GM21737 (cell line): Measurements from ENCODE around the gene SNX33.
"Not testable (repeated sequence)": the region's sequence is repeated elsewhere in the genome, so short reads cannot be mapped to it uniquely, and the experiment has no call there.

Experiments used
- ATAC-seq: cut with Tn5 transposase; IDR thresholded peaks from one replicate; pipeline ENCODE4 v1.9.1; 2021; ENCODE audit warnings: mild to moderate bottlenecking, moderate library complexity; ENCODE audit not compliant: unreplicated experiment

Gene SNX33

DNA sequence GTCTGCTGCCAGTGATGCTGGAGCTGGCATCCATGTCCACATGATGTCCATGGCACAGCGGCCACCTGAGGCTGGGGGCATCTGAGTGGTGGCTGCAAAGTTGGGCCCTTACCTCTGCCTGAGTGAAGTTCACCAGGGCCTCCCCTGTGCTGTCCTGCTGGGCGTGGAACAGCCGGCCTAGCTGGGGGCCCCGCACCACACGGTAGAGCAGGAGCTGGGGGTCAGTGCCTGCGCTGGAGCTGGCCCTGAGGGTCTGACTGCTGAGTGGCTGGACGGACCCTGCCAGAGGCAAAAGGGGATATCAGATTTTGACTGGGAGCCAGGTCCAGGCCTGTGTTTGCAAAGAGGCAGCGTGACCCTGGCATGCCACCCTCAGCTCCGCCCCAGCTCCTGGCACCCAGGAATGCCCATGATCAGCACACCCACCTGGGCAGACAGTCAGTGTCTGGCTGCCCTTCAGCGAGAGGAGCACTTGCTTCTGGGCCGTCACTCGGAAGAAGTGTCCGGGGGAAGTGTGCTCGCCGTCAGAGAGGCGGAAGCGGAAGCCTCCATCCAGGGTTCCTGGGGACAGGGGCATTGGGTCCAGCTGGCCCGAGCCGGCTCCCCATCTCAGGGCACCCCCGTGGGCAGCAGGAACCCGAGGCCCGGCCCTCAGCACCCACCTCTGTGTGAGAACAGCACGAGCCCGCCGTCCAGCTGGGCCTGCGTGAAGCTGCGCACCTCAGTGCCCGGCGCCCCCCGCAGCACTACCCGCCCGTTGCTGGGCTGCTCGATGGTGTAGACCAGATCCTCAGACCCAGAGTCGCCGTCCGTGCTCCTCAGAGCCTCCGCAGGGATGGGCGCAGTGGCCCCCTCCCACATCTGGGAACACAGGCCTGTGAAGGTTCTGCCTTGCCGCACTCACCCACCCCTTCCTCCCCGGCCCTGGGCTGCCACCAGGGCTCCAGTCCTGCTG is 34.7 kb downstream of the SNX33 start:
- no peak for ATAC-seq

DNA sequence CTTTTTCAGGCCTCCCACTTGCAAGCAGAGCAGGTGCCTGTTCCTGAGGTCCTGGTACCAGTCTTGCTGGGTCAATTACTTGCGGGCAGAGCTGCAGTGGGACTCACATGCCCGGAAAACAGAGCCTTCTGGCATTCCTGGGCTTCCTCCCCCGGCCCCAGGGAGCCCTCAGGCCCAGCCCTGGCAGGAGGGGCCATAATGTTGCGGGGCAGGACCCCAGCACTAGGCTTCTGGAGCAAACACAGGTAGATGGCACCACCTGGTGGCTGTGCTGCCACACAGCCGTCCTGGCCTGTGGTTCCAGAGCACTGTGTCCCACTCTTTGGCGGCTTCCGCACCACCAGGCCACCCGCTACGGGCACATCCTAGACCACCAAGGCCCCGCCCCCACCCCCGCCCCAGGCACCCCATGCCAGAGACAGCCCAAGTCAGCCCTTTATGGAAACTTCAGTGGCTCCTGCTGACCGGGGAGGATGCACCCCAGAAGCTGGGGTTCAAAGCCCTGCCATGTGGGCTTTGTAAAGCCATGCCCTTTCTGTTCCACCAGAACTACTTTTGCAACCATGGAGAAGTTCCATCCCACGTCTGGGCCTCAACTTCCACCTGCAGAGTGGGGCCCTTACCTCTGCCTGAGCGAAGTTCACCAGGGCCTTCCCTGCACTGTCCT is 36.1 kb downstream of the SNX33 start:
- ATAC-seq: not testable (repeated sequence)

DNA sequence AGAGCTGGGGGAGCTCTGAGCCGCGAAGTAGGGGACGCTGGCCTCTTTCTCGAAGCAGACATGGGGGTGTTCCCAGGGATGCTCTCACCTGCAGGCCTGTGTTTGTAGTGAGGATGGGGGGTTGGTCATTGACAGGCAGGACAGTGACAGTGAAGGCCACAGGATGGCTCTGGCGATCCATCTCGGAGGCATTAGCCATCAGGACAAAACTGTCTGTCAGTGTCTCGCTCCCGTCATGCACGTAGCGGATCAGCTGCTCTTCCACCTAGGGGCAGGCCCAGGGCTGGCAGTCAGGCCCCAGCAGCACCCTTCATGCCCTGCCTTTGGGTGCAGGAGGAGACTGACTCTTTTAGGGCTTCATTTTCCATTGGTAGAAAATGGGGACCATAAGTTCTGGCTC is 36.9 kb downstream of the SNX33 start:
- no peak for ATAC-seq

DNA sequence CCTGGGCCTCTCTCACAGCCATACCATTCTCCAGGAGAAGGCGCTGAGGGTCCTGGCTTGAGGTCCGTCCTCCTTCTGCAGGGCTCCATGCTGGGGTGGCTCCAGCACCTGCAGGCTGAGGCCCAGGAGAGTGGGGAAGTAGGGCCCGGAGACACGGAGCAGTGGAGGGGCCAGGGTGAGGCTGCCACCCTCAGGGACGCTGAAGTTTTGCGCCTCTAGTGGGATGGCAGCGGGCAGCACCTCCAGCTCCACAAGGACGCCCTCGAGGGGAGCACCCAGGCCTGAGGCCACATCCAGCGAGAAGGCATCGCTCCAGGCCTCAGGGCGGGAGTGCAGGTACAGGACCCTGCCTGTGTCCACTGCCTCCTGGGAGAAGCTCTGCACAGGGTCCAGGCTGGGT is 37.5 kb downstream of the SNX33 start:
- no peak for ATAC-seq

DNA sequence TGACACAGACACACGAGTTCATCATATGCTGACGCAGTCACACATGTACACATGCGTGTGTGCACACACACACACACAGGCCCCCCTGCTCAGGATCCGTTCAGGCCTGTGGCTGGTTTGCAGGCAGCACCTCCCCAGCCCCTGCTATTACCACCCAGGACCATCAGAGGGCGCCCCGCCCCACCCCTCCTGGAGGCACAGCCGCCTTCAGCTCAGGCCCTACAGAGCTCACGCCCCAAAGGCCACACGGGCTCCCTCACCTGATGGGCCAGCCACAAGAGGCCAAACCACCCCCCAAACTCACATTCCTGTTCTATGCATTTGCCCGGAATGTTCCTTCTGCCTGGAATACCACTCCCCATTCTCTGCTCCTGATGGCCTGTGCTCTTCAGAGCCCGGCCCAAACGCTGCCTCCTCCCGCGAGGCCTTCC is 38.5 kb downstream of the SNX33 start:
- ATAC-seq: not testable (repeated sequence)

DNA sequence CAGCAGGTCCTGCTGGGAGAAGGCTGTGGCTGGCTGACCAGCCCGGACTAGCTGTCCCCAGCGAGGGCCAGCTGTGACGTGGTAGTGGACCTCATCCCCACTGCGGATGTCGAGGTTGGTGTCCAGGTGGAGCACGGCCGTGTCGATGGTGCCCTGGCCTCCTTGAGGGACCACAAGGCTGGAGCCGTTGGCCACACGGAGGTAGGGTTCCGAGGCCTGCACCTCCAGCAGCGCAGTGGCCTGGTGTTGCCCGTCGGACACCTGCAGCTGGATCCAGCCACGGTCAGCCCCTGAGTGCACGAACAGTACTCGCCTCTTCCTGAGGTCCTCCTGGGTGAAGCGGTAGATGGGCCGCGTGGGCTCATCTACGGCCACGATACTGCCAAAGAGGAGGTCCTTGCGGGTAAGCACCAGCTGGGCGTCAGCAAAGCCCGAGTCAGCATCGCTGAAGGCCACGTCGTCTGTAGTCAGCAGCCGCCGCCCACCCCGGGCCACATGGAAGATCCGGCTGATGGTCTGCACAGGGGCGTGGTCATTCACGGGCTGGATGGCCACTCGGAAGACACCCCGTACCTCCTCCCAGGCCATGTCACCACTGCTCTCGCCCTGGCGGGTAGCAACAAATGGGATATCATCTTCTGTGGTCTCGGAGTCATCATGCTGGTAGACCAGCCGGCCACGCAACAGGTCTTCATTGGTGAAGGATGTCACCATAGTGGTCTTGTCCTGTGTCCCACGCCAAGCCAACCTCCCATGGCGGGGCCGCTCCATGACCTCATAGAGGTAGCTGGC is 40.0 kb downstream of the SNX33 start:
- no peak for ATAC-seq

DNA sequence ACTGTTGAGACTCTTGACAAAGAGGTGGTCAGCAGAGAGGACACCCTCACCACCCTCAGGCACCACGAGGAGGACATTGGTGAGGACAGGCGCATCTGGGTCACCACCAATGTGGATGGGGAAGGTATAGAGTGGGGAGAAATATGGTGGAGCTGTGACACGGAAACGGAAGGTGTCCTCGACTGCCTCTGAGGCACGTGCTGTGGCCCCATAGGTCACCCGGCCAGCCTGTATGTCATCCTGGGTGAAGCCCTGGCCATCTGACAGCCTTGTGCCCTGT is 40.5 kb downstream of the SNX33 start:
- ATAC-seq: no peak

DNA sequence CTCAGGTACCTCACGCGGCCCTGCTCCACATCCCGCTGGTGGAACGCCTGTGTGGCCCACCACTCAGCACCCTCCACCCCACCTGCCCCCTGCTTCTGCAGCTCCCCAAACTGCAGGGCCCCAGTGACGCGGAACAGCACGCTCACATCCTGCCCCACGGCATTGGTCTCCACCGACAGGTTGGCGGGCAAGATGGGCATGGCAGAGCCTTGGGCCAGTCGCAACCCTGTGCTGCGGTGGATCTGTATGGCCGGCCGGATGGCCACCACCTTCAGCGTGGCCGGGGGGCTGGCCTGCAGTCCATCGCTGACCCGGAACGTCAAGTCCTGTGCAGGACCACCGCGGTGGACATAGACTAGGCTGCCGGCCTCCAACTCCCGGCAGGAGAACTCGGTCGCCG is 41.1 kb downstream of the SNX33 start:
- ATAC-seq: no peak

DNA sequence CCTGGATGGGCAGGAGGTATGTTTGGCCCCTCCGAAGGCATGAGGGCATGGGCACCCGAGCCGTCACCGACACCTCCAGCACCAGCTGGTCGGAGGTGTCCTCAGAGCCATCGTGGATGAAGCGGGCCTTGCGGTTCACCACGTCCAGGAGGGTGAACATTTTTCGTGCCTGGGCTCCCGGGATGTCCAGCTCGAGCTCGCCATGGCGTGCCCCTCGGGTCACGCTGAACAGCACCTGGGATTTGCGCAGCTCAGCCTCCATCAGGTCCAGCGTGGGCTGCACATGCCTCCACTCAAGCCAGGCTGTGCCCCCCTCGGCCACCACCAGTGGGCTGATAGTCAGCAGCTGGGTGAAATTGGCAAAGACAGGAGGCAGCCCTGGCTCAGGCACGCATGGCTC is 41.7 kb downstream of the SNX33 start:
- ATAC-seq: not testable (repeated sequence)

DNA sequence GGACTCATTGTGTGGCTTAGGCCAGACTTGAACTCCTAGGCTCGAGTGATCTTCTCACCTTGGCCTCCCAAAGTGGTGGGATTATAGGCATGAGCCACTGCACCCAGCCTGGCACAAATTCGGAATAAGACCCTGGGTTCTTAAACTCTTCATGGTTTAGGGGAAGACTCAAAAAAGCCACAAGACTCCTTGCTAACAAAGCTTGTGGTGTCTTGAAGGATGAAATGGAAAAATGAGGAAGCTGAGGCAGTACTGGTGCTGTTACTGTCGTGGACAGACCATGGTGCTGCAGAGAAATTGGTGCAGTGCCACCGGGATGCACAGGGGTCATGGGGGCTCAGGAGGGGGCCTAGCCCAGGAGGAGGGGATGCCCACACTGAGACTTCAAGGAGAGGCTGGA is 44.6 kb downstream of the SNX33 start:
- not testable (repeated sequence) for ATAC-seq

DNA sequence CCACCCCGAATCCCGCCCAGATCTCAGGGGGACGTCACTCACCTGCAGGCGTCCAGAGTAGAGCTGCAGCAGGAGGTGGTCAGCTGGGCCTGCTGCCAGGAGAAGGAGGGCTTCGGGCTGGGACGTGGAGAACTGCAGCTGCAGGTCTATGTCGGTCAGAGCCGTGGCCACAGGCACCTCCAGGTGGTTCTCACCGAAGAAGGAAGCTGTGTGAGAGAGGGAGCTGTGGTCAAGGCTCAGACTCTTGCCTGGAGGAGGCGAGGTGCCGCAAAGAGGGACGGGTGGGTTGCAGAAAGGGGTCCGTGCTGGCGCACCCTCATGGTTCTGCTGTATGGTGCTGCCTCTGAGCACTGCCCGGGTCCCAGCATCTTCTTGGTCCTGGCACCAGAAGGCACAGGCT is 45.3 kb downstream of the SNX33 start:
- ATAC-seq: not testable (repeated sequence)

DNA sequence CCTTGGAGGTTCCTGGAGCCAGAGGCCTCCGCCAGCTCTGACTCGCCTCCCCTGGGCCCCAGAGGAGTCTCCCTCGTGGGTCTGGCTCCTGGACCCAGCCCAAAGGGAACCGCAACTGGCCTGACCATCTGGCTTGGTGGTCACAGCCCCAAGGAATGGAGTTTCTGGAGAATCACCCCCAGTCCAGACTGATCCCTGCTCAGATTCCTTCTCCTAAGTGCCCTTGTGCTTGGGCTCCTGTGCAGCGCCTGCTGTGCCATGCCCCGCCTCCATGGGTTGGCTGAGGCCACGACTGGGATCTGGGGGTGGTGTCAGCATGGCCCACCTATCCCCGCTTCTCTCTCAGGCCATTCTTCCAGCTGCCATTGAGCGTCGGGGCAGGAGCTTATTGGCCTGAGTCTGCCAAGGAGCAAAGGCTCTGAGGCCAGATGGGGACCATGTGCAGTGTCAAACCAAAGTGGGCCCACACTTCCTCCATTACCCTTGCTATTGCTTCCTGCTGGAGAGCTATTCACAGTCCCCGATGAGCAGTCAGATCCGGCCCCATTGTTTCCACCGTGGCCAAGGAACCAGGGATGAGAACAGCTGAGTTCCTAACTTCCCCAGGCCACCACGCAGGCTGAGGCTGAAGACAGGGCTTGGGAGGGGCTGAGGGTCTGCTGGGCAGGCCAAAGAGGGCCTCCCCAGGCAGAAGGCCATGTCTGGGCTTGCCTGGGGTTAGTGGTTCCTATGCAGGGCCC is 46.0 kb downstream of the SNX33 start:
- no peak for ATAC-seq

DNA sequence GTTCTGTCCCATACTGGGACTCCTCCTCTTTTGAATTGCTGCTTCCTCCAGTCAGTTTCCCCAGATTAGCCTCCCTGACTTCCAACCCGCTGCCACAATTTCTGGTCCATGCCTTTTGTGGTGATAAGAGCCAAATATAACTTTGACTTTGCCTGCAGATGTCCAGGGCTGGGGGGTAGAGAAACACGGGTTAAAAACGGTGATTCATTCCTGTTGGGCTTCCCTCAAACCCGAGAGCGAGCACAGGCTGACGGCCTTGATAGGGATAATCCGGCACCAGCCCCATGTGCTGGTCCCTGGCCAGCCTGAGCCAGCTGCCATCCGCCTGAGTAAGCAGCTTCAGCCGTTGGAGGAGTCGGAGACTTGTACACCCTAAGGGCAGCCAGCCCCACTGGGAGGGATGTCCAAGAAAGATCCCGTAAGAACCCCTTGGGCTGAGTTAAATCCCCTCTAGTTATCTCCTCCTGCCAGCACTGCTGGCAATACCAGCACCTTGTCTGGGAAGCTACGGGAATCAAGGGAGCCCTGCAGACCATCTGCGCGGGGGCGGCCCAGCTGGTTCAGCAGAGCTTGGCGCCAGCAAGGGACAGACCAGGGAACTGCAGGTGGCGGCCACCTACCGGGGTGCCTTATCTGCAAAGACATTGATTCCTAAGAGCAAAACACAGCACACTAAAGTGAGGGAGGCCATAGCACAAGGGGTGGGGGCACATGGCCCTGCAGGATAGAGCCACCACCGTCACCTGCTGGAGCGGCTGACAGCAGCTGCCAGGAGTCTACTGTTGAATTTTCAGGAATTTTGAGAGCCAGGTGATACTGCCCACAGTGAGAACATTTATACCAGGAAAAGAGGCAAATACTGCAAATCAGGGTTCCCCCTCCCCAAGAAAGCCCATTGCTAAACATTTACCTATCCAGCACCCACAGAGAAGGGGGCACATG is 46.8 kb downstream of the SNX33 start:
- ATAC-seq: no peak

DNA sequence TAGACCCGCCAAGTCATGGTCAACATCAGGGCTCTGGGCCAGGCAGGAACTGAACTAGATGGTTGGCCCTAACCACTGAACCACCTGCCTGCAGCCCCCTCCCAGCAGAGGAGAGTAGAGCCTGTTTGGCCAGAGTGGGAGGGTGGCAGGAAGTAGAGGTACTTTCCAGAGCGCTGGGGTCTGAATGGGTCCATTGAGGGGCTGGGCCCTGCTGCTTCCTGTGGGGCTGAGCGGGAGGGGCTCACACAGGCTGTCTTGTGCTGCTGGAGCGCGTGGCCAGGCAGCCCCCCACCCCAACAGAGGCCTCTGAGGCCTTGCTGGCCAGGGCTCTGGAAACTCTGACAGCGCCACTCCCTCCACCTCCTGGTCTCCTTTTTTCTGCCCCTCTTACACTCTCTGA is 47.5 kb downstream of the SNX33 start:
- ATAC-seq: no peak

DNA sequence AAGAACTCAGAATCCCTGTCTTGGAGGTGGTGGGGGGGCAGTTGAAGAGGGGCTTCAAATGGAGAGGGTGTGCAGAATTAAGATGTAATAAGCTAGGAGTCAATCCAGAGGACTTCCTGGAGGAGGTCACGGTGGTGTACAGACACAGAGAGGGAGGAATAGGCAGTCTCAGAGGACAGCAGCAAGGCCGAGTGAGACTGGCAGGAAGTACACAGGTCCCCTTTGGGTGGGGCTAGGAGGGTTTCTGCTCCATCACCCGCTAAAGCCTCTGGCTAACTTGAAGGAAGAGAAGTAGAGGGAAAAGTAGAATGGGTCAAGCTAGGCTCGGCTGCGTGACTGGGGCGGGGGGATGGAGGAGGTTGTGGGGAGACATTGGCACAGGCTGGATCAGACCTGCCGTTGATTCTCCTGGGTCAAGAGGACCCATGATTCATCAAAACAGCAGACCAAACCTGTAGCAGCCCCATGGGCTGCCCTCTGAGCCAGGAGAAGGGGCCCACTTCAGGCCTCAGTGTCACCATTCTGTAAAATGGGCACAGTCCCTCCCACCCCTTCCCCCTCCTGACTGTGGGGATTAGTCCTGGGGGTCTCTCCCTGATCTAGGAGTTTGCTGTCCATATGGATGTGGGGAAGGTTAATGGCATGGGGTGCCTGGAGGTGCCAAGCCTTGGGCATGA is 48.1 kb downstream of the SNX33 start:
- no peak for ATAC-seq

DNA sequence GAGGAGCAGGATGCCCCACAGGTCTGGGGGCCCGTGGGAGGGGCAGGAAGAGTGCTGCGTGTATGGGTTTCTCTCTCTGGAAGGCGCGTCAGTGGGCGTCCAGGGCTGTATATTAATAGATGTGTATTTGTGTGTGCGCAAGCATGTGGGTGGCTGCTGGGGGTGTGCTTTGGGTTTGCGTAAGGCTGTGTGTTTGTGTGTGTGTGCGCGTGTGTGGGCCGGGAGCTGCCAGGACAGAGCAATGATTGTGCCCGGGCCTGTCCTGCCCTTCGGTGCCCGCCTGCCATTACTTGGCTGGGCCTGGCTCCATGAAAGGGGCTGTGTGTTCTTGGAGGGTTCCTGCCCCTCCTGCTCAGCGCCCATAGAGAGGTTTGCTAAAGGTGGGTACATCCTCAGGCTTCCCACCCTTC is 48.6 kb downstream of the SNX33 start:
- no peak for ATAC-seq

DNA sequence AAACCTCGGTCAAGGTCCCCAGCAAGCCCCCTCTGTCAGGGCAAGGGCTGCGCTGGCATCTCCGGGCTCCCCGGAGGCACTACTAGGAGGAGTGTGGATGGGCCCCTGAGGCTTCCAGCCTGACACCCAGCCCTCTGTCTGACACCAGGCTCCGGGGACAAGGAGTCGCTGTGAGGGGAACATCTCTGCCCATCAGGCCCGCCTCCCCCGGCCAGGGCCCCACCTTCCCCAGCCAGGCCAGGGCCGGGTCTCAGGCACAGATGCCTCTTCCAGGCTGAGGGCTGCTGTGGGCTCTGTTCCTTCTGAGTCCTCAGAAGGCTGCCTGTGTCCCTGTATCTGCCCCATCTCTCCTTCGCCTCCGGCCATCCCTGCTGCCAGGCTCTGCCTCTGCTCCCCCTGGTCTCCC is 49.1 kb downstream of the SNX33 start:
- ATAC-seq: no peak

DNA sequence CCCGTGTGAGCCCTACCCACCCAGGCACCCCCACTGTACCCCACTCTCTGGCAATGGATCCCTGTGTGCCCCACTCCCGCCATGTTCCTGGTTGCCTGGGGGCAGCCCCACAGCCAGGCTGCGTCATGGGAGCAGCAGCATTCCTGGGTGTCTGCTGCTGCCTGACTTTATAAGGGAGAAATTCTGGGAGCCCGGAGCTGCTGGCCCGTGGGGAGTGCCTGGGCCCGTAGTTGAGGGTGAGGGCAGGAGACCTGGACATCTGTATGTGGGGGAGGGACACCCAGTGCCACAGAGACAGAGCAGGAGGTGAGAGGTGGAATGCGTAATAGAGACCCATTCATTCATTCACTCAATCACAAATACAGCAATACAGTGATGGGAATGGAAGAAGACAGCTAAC is 49.8 kb downstream of the SNX33 start:
- ATAC-seq: no peak
